Activated naive CD4-positive, alpha-beta T cell treated with anti-CD3 and anti-CD28 coated beads, Interleukin-2, amount 50 U/mL, for 16 hours (primary cell): ENCODE results near the gene NFX1.

ENCODE experiments used
- DNase-seq: peaks from one replicate; pipeline ENCODE4 v3.0.0-alpha.2; 2020

NFX1 gene

DNA sequence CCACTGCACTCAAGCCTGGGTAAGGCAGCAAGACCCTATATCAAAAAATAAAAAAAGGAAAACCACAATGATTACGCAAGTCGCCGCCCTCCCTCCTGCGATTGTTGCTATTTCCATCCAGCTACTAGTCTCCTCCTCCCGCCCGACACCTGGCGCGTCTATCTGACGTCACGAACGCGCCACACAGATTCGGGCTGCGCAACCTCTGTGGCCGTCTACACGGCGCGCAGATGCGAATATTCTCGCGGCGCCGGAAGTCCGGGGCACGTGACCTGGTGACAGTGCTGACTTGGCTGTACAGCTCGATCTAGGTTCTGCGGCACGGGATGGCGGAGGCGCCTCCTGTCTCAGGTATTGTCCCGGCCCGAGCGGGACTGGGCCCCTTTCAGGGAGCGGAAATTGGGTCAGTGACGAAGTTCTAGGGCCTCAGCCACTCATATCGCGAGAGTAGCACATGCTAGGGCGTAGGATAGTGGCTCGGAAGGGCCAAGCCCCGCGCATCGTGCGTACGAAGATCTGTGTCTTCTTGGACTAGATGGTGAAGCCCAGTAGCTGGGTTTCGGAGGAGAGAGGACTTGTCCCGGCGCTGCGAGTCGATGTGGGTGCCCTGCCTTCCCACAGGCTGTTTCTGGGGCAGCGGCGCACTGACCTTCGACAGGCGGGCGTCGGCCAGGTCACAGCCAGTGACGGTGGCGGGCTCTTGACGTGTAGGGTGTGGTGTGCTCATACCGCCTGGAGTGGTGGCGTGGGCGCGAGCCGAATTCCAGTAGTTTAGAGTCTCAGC lies at the start of gene NFX1:
Gene NFX1, plus strand, starts transcription at position 270 of the 784 bp plus-strand sequence. Its CDS starts 57 bp downstream, at position 327.
- peak; percentile 98 for DNase-seq

DNA sequence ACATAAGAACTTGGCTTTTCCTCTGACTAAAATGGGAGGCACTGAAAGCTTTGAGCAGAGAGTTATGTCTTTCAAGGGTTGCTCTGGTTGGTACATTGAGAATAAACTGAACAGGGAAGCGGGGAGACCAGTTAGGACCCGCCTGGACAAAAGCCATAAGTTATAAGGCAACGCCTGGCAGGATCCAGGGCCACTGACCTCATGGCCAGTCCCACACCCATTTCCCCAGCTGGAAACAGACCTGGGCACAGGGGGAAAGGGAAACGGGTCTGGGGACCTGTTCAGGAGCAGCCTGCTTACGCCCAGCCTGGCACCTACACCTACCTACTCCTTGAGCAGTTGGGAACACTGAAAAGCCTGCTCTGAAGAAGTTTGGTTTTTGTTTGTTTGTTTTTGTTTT lies 49.0 kb upstream of the NFX1 start:
- no peak for DNase-seq

DNA sequence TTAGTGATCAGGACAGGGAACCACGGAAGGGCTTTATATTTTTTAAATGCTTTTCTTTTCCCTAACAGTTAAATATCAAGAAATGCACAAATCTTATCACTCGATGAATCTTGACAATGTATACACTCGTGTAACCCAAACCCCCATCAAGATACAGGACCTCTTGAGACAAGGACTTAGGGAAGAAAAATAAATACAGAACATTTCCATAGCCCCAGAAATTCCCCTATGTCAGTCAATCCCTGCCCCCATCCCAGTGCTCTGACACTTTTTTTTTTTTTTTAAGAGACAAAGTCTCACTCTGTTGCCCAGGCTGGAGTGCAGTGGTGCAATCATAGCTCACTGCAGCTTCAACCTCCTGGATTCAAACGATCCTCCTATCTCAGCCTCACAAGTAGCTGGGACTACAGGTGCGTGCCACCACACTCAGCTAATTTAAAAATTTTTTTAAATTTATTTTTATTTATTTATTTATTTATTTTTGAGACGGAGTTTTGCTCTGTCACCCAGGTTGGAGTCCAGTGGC lies 47.6 kb upstream of the NFX1 start:
- no peak for DNase-seq

DNA sequence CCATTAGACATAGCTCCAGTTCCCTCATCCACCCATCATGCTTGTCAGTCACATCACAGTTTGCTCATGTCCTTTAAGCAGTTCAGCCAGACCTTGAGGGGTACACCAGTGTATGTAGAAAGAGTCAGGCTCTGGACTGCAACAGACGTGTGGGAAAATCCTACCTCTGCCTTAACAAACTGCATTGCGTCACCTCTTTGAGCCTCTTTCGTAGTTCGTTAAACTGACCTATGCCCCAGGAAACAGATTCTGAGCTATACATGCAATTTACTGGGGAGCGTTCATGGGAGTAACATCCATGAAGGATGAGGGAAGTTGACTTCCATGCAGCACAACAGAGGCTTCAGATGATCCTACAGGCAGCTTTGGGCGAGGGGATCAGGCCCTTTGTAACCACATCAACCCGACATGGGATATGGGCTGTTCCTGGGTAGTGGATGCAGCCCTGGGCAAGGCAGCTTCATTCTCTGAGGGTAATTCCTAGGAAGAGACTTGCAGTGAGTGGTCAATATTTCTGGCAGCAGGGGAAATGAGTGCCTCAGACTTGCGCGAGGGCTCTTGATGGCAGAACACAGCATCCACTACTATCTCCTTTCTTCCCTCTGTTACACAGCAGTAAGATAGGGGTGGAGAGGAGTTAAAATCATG lies 46.1 kb upstream of the NFX1 start:
- no peak for DNase-seq

DNA sequence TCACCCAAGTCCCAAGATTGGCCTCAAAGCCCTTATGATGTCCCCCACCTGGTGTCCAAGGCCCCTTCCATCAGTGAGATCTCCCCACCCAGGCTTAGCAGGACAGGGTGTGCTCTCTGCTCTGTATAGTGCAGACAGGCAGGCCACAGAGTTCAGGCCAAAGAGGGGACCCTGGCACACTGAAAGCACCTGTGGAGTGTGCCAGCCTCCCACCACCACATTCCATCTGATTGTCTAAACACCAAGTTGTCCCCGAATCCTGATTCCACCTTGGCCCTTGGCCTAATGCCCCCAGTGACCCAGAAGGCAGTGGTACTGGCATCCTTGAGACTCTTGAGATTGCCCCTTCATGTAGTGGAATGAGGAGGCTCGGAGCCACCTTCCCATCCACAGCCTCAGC lies 45.0 kb upstream of the NFX1 start:
- no peak for DNase-seq

DNA sequence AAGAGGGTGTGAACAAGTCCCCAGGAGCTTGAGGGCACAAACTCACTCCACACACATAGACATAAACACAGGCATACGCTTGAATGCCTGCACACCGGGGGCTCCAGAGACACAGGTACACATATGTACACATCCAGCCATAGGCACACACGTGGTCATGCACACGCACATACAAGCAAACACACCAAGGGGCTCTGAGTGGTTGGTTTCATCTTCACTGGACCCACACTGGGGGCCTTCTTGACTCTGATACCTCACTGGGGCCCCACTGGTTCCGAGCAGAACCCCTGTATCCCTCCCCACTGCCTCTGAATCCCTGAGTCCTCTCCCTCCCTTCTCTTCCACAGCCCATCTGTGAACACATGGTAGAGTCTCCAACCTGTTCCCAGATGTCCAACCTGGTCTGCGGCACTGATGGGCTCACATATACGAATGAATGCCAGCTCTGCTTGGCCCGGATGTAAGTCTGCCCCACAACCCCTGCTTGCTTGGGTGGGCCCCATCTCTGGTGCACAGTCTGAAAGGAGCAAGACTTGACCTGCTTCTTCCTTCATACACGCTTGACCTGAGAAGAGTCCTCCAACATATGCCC lies 44.0 kb upstream of the NFX1 start:
- DNase-seq: no peak

DNA sequence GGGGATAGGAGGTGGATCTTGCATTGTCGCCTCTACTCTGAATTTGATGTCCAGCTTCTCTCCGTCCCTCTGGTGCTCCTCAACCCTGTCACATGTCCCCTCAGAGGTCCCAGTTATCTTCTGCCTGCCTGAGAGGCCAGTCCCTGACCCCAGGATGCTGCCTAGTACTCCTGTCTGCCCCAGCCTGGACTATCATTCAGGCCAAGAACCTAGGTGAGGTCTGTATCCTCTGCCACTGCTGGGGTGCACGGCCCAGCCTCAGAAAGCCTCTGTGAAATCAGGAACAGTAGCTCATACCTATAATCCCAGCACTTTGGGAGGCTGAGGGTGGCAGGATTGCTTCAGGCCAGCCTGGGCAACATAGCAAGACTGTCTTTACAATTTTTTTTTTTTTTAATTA lies 41.7 kb upstream of the NFX1 start:
- no peak for DNase-seq

DNA sequence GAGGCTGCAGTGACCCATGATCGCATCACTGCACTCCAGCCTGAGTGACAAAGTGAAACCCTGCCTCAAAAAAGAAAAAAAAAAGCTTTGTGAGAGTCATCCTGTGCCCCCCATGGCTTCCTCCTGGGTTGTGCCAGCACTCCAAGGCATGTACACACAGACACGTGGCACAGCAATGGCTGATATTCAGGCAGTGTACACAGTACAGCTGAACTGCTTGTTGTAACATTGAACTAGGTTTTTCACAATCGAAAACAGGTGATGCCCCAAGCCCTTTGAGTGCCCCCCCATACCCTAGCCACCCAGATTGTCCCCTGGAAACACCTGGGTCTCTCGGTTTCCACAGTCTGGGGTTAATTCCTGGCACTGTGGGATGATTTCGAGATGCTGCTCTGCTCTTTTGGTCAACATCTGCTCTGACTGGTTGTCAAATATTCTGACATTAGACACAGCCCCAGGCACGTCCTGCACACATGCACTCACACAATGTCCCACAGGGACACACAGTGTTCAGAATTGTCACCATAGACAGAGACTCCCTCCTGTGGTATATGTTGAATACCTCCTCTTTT lies 41.1 kb upstream of the NFX1 start:
- no peak for DNase-seq

DNA sequence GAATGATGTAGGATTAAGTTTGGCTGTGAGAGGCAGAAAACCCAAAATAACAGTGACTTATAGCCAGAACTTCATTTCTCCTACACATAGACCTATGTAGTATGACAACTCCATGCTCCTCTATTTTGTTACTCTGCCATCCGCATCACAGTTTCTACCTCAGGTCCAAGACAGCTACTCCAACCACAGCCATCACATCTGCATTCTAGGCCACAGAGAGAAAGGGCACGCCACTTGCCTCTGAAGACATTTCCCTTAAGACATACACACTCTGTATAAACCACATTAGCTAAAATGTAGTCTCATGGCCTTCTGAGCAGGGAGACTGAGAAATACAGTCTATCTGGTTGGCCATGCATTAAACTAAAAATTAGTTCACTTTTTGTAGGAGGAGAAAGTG lies 40.3 kb upstream of the NFX1 start:
- DNase-seq: no peak

DNA sequence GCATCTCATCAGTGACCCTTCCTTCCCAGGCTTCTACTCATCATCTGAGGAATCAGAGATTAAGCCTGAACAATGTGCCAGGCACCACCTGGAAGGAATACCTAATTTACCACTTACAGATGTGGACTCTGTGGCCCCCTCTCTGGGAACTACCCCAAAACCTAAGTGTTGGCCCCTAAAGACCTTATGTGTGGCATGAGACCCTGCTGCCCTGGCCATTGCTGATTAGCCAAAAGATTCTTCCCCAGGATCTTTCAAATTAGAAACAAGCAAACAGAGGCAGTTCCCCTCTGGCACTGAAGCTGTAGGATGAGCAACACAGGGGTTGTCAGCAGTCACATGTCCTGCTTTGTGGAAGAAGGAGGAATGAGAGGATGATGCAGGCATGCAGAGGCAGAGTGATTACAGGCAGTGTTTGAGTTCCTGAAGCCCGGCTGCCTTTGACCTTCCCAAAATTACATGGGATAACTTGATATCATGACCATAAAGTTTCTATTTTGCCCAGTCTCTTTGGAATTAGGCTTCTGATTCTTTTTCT lies 39.8 kb upstream of the NFX1 start:
- no peak for DNase-seq

DNA sequence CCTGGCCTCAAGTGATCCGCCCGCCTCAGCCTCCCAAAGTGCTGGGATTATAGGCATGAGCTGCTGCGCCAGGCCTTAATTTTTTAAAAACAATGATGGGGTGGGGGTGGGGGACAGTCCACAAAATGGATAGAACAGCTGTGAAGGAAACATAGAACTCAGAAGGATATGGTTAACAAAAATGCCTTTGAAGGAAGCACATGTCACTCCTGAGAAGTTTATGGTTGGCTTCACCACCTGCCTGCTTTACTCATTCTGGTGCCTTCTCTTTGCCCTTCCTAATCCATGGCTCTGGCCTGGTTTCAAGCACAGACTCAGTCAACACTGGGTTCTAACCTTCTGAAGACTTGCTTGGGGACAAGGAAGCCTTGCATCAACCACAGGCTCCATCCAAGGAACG lies 36.1 kb upstream of the NFX1 start:
- DNase-seq: no peak

DNA sequence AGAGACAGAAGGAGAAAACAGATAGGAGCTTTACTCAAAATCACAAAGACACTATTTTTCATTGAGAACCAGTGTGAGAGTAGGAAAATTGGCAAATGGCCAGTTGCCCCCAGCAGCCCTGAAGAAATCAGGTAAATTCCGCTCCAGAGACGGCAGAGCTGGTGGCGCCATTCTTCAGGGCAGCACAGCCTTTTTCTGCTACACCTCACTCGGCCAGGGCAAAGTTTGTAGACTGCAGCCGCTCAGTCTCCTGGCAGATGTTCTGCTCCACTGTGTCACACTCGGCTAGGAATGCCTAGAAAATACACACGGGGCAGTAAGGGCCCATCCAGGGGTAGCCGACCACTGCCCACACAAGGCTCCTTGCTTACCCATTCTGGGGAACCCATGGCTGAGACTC lies 35.3 kb upstream of the NFX1 start:
- DNase-seq: no peak

DNA sequence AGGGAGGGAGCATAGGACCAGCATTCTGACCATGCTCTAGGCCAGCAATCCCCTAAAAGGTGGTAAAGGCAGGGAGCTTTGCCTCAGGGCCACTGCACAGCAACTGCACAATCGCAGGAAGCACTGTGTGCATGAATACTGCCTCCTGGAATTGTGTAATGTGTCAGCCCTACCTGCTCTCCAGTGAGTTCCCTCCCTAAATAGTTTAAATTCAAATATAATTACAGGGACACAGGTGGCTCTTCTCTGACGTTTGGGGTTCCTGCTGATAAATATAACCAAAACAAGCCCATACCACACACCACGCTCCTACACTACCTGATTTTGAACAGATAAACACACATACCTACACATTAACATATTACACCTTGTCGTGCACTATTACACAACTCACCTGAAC lies 34.8 kb upstream of the NFX1 start:
- DNase-seq: no peak

DNA sequence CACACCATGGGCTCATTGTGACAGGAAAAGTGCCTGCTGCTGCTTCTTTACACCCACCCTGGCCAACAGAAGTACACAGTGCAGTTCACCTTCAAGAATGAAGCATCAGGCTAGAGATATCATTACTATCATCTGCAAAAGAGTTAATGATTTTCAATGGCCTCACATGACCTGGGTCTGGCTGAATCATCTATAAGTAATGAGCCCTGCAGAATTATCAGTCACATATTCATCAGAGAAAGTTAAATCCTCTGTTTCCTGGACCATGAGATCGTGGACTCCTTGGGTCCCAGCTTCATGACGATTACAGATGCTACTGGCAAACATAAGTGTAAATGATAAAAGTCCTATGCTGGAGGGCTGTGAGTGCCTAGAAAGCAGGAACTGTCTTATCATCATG lies 34.1 kb upstream of the NFX1 start:
- no peak for DNase-seq

DNA sequence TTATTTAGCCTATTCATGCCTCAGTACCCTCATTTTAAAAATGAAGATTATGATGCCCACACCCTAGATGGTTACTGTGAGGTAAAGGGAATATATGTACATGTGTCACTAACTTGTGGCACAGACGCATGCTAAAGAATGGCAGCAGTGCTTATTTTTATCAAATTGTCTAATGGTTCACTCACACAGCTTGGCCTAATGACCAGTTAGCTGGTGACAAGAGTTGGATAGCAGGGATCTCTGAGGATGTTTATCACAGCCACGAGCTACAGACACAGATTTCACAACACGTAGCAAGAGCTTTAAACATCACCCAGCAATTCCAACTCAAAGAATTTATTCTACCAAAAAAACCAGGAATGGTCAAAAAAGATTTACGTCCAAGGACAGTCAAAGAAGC lies 33.0 kb upstream of the NFX1 start:
- no peak for DNase-seq

DNA sequence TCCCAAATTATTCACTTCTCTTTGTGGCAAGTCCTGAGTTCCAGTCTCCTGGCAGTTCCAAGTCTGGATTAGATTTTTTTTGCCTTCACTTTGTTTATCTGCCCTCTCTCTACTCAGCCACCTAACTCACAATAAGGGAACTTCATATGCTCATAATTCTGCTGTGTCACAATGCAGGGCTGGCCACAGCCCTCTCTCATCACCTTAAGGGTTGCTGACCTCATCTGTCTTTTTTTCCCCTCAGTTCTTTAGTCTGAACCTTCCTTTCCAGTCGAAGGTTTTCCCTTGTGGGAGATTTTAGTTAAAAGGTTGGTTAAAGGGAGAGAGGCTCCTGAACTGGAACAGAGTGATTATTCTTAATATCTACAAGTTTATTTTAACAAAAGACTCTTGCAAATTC lies 29.9 kb upstream of the NFX1 start:
- no peak for DNase-seq

DNA sequence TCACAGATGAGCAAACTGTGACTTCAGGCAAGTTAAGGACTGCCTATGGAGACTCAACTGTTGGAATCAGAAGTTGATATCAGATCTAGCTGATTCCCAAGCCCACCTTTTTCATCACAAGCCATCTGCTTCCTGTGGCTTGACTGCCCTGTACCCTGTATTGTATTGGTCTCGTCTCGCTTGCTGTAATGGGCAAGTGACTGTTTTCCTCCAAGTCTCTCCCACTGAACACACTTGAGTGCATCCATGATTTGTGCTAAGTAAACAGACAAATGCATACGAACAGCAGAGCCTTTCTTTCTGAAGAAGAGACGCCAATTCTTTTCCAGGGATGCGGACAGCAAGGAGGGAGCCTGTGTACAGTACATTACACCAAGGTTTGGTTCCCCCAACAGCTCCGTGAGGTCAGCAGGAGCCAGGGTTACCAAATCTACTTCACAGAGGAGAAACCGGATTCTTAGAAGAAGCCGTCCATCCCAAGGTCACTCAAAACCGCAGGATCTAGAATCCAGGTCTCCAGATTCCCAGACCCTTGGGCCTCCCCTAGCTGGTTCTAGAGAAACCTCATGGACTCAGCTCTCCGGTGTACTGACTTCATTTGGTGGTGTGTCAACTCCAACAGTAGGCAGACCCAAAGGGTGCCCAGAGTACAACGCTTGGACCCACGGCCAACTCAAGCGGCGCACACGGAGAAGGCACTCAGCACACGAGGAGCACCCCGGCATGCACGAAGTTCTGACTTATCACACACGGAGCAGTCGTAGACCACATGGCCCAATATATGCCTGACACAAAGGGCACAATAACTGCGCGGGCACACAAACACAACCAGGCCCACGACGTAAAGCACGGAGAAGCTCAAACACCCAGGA lies 26.9 kb upstream of the NFX1 start:
- DNase-seq: peak; percentile 30

DNA sequence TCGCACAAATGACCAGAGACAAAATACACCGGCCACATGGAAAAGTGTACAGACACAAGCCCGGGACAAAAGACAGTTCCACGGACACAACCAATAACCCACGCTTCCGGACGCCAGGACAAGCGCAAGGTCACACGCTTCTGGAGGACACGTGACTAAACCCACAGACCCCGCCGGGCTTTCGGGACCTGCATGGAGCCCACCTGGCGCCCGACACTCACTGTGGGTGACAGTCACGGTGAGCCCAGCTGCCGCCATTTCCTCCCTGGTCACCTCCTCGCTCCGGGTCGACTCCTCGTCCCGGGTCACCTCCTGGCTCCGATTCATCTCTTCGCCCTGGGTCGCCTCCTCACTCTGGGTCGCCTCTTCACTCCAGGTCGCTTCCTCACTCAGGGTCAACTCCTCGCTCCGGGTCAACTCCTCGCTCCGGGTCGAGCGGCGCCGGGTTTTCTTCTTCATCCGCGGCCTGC lies 26.3 kb upstream of the NFX1 start:
- peak; percentile 33 for DNase-seq

DNA sequence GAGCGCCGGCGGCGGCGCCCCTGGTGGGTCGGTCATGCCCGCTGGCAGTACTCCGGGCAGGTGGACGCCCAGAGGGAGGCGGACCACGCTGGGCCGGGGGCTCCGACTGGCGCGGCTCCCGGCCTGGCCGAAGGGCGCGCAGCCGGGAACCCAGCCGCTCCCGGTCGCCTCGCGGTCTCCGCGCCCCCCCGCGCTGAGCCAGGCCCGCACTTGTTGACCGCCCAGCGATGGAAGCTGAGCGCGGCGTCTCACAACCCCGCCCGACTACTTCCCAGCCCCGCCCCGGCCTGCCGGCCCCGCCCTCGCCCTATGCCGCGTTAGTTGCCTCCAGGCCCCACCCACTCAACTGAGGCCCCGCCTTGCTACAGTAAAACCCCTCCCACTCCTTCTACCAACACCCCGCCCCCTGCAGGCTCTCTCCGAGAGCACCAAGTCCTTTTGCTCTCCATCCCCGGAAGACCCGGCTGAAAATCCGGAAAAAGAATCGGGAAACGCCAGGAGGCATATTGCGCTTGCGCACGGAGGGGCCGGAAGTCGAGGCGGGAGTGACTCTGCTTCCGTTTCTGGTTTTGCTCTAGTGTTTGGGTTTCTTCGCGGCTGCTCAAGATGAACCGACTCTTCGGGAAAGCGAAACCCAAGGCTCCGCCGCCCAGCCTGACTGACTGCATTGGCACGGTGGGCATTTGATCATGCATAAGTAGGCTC lies 25.7 kb upstream of the NFX1 start, which contains the start of the genes BAG1 and CHMP5:
Gene BAG1, minus strand, starts transcription at position 236 of the 705 bp plus-strand sequence.
Gene CHMP5, plus strand, starts transcription at position 577 of the 705 bp plus-strand sequence. Its CDS starts 30 bp downstream, at position 607.
- DNase-seq: peak; percentile 100

DNA sequence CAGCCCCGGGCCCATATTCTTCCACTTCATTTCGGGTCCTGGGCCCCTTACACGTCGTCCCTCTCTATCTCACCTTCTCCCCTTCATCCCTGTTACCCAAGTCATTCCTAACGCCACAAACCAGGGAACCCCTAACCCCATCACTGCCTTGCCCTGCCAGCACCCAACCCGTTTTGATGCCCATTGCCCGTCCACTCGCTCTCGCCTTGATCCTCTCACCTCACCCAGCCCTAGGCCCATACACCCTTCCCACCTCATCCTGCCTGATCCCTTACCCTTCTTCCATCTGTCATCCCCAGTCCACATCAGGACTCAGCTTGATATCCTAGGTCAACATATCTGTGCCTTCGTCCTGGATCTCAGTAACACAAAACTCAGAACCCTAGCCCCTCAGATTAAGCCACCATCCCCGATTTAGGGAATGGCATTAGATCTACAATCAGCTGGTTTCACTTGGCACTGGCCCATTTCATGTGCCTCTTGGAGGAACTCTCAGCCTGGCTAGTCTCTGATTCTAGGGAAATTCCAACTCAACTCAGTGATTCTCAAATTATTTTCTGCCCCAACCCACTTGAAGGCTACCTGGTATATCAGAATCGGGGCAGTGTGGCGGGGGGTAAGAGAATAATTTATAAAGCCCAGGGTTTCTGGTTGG lies 25.0 kb upstream of the NFX1 start:
- no peak for DNase-seq
